Neuronal stem cell (in vitro differentiated cells): Measurements from ENCODE around the gene KRT16.
A peak's percentile ranks its signal among the peaks of the same experiment; 100 is the strongest.

Experiments
- DNase-seq: peaks from one replicate; pipeline ENCODE4 v3.0.0-alpha.2; 2013; ENCODE audit warnings: low spot score
- H2AFZ ChIP-seq: one replicate; pipeline ENCODE4 v1.6.1; 2013; ENCODE audit warnings: mild to moderate bottlenecking, low read length, inconsistent platforms
- H2AK5ac ChIP-seq: 2 replicates; pipeline ENCODE4 v1.6.1; 2013; ENCODE audit warnings: low read depth, mild to moderate bottlenecking, inconsistent platforms, low read length, moderate library complexity, mixed read lengths
- H2BK120ac ChIP-seq: 2 replicates; pipeline ENCODE4 v1.6.1; 2013; ENCODE audit warnings: low read depth, mild to moderate bottlenecking, inconsistent platforms, low read length, moderate library complexity, mixed read lengths
- H2BK12ac ChIP-seq: one replicate; pipeline ENCODE4 v1.6.1; 2013; ENCODE audit warnings: low read length, inconsistent platforms
- H2BK15ac ChIP-seq: 2 replicates; pipeline ENCODE4 v1.6.1; 2013; ENCODE audit warnings: mild to moderate bottlenecking, low read length, inconsistent platforms, mixed read lengths
- H2BK5ac ChIP-seq: one replicate; pipeline ENCODE4 v1.6.1; 2013; ENCODE audit warnings: inconsistent platforms, mild to moderate bottlenecking, low read length, moderate library complexity
- H3K14ac ChIP-seq: one replicate; pipeline ENCODE4 v1.6.1; 2013; ENCODE audit warnings: low read length, inconsistent platforms
- H3K18ac ChIP-seq: 2 replicates; pipeline ENCODE4 v1.6.1; 2013; ENCODE audit warnings: low read length, inconsistent platforms
- H3K23ac ChIP-seq: 2 replicates; pipeline ENCODE4 v1.6.1; 2013; ENCODE audit warnings: low read depth, mild to moderate bottlenecking, mixed read lengths, low read length, inconsistent platforms; ENCODE audit not compliant: poor library complexity
- H3K27ac ChIP-seq: replicated peaks from 3 replicates; pipeline ENCODE4 v1.5.1; 2013; ENCODE audit warnings: low read length, inconsistent platforms
- H3K27me3 ChIP-seq, 3 experiments: 2 replicates each; pipeline ENCODE4 v1.6.1; 2013; ENCODE audit warnings: low read length in 3 of 3, mild to moderate bottlenecking in 2 of 3, inconsistent platforms in 1 of 3, low read depth in 1 of 3, mixed read lengths in 1 of 3, moderate library complexity in 1 of 3; ENCODE audit not compliant: control insufficient read depth in 3 of 3, insufficient read depth in 3 of 3
- H3K36me3 ChIP-seq, 2 donors: replicated peaks in 1 of 2; 2 replicates each; pipeline ENCODE4 v1.6.1; 2013; ENCODE audit warnings: low read length in 2 of 2; ENCODE audit not compliant: control insufficient read depth in 2 of 2, insufficient read depth in 2 of 2
- H3K4ac ChIP-seq: 2 replicates; pipeline ENCODE4 v1.6.1; 2013; ENCODE audit warnings: inconsistent platforms, mild to moderate bottlenecking, low read length, moderate library complexity
- H3K4me1 ChIP-seq, 2 donors: 1 replicate in 1 of 2; 2 replicates in 1 of 2; pipeline ENCODE4 v1.6.1; 2013; ENCODE audit warnings: low read length in 2 of 2, low read depth in 1 of 2; ENCODE audit not compliant: control insufficient read depth in 2 of 2, insufficient read depth in 1 of 2
- H3K4me2 ChIP-seq: one replicate; pipeline ENCODE4 v1.6.1; 2013; ENCODE audit warnings: mild to moderate bottlenecking, low read length, inconsistent platforms; ENCODE audit not compliant: insufficient read depth, poor library complexity, severe bottlenecking
- H3K4me3 ChIP-seq, 2 donors: 2 replicates each; pipeline ENCODE4 v1.5.1; 2013; ENCODE audit warnings: low read length in 2 of 2, mild to moderate bottlenecking in 2 of 2, inconsistent platforms in 1 of 2, moderate library complexity in 1 of 2
- H3K79me1 ChIP-seq: one replicate; pipeline ENCODE4 v1.6.1; 2013; ENCODE audit warnings: low read depth, mild to moderate bottlenecking, inconsistent platforms, low read length, moderate library complexity
- H3K9ac ChIP-seq: one replicate; pipeline ENCODE4 v1.6.1; 2013; ENCODE audit warnings: mild to moderate bottlenecking, low read depth, low read length, inconsistent platforms; ENCODE audit not compliant: poor library complexity
- H3K9me3 ChIP-seq, 2 donors: replicated peaks in 1 of 2; 2 replicates each; pipeline versions ENCODE3 to v1.6.1; 2013; ENCODE audit warnings: low read length in 2 of 2, mild to moderate bottlenecking in 2 of 2, inconsistent platforms in 1 of 2, low read depth in 1 of 2, mixed read lengths in 1 of 2, moderate library complexity in 1 of 2; ENCODE audit not compliant: control insufficient read depth in 2 of 2, insufficient read depth in 1 of 2
- H4K8ac ChIP-seq: one replicate; pipeline ENCODE4 v1.6.1; 2013; ENCODE audit warnings: low read depth, mild to moderate bottlenecking, inconsistent platforms, low read length, moderate library complexity
- H4K91ac ChIP-seq: one replicate; pipeline ENCODE4 v1.6.1; 2013; ENCODE audit warnings: low read length, low read depth, mild to moderate bottlenecking, inconsistent platforms; ENCODE audit not compliant: poor library complexity
- WGBS, 2 donors: extraction: QIAGEN DNeasy Blood & Tissue Kit; methylation state at CpG; one replicate each; pipeline ENCODE4 v1.1.7; 2013; ENCODE audit warnings: missing lambda C conversion rate in 2 of 2, mixed read lengths in 1 of 2; ENCODE audit not compliant: insufficient read length in 2 of 2, insufficient replicate concordance in 1 of 2; ENCODE audit errors: extremely low coverage in 2 of 2; 5-methylcytosine and 5-hydroxymethylcytosine counted together

The KRT16 gene

GRCh38 chr17:41639492-41640473 is 27.2 kb upstream of the KRT16 start:
- no peak overlapping the region for H4K8ac ChIP-seq
- WGBS, 2 donors, result no CpG with 5 or more reads among the region's 7 CpGs
- H3K23ac ChIP-seq, result peak overlapping the region; percentile 44
- H2AFZ ChIP-seq, result no peak overlapping the region
- no peaks in the 10 kb centered on the region for H3K9me3 ChIP-seq
- no peaks in the 10 kb centered on the region for H3K36me3 ChIP-seq
- peak overlapping the region; percentile 61 for H3K18ac ChIP-seq
- H2AK5ac ChIP-seq, result peak overlapping the region; percentile 83
- no peak overlapping the region for H3K27ac ChIP-seq
- peak overlapping the region; percentile 45 for H3K9ac ChIP-seq
- H2BK120ac ChIP-seq, result no peak overlapping the region
- DNase-seq, result no peak
- H3K14ac ChIP-seq, result peak overlapping the region; percentile 76
- peak overlapping the region; percentile 86 for H2BK12ac ChIP-seq
- H4K91ac ChIP-seq, result no peak overlapping the region
- H2BK15ac ChIP-seq, result peak overlapping the region; percentile 96
- peaks cover 0 to 2% of the 10 kb centered on the region in 2 donors for H3K4me1 ChIP-seq
- no peaks in the 10 kb centered on the region for H3K79me1 ChIP-seq
- no peak overlapping the region for H3K4me2 ChIP-seq
- H3K4me3 ChIP-seq, result no peak overlapping the region
- peak overlapping the region; percentile 79 for H2BK5ac ChIP-seq
- H3K4ac ChIP-seq, result no peak overlapping the region
- peaks cover 0 to 3% (median 2%) of the 10 kb centered on the region in 3 experiments for H3K27me3 ChIP-seq

GRCh38 chr17:41638941-41639340 is 26.4 kb upstream of the KRT16 start:
- H3K27ac ChIP-seq, result no peak overlapping the region
- H3K14ac ChIP-seq, result peak overlapping the region; percentile 76
- no peak overlapping the region for H2BK120ac ChIP-seq
- peak overlapping the region; percentile 96 for H2BK15ac ChIP-seq
- H2AK5ac ChIP-seq, result peak overlapping the region; percentile 83
- no peak overlapping the region for H3K4me2 ChIP-seq
- H3K4me1 ChIP-seq, result peaks cover 0 to 2% of the 10 kb centered on the region in 2 donors
- no peak overlapping the region for H3K4ac ChIP-seq
- peak overlapping the region; percentile 57 for H3K18ac ChIP-seq
- H2BK5ac ChIP-seq, result peak overlapping the region; percentile 79
- H4K91ac ChIP-seq, result no peak overlapping the region
- no peaks in the 10 kb centered on the region for H3K36me3 ChIP-seq
- WGBS, 2 donors, result no CpG with 5 or more reads among the region's 6 CpGs
- no peak for DNase-seq
- no peak overlapping the region for H3K23ac ChIP-seq
- peak overlapping the region; percentile 17 for H4K8ac ChIP-seq
- no peaks in the 10 kb centered on the region for H3K9me3 ChIP-seq
- H3K27me3 ChIP-seq, result peaks cover 0 to 3% (median 2%) of the 10 kb centered on the region in 3 experiments
- no peak overlapping the region for H3K9ac ChIP-seq
- no peaks in the 10 kb centered on the region for H3K79me1 ChIP-seq
- no peak overlapping the region for H2AFZ ChIP-seq
- H3K4me3 ChIP-seq, result no peak overlapping the region
- no peak overlapping the region for H2BK12ac ChIP-seq

GRCh38 chr17:41638194-41638593 is 25.6 kb upstream of the KRT16 start:
- H3K14ac ChIP-seq, result no peak overlapping the region
- no peak overlapping the region for H2BK15ac ChIP-seq
- H3K18ac ChIP-seq, result no peak overlapping the region
- H3K27me3 ChIP-seq, result peaks cover 0 to 4% (median 3%) of the 10 kb centered on the region in 3 experiments
- H3K4me1 ChIP-seq, result peaks cover 0 to 5% of the 10 kb centered on the region in 2 donors
- no peak overlapping the region for H4K8ac ChIP-seq
- H3K23ac ChIP-seq, result no peak overlapping the region
- H2AK5ac ChIP-seq, result no peak overlapping the region
- no peak overlapping the region for H3K4me3 ChIP-seq
- H3K9me3 ChIP-seq, result peaks cover 0 to 3% of the 10 kb centered on the region in 2 donors
- H2BK12ac ChIP-seq, result no peak overlapping the region
- DNase-seq, result no peak
- H3K27ac ChIP-seq, result no peak overlapping the region
- no peak overlapping the region for H3K4me2 ChIP-seq
- H2AFZ ChIP-seq, result no peak overlapping the region
- WGBS, 2 donors, result no CpG with 5 or more reads among the region's 5 CpGs
- H3K4ac ChIP-seq, result no peak overlapping the region
- no peak overlapping the region for H3K9ac ChIP-seq
- H3K79me1 ChIP-seq, result peaks cover 2% of the 10 kb centered on the region
- H3K36me3 ChIP-seq, result no peaks in the 10 kb centered on the region
- H4K91ac ChIP-seq, result no peak overlapping the region
- H2BK5ac ChIP-seq, result no peak overlapping the region
- no peak overlapping the region for H2BK120ac ChIP-seq

GRCh38 chr17:41636652-41637051 is 24.1 kb upstream of the KRT16 start:
- peaks cover 0 to 7% (median 3%) of the 10 kb centered on the region in 3 experiments for H3K27me3 ChIP-seq
- no peak for DNase-seq
- no peak overlapping the region for H4K8ac ChIP-seq
- peaks cover 9% of the 10 kb centered on the region for H3K79me1 ChIP-seq
- no peak overlapping the region for H2AFZ ChIP-seq
- no peak overlapping the region for H2BK5ac ChIP-seq
- H3K9ac ChIP-seq, result no peak overlapping the region
- no peak overlapping the region for H2BK15ac ChIP-seq
- no peak overlapping the region for H3K14ac ChIP-seq
- no peak overlapping the region for H4K91ac ChIP-seq
- peaks cover 0 to 9% of the 10 kb centered on the region in 2 donors for H3K9me3 ChIP-seq
- H2BK120ac ChIP-seq, result no peak overlapping the region
- H3K36me3 ChIP-seq, result peaks cover 0 to 5% of the 10 kb centered on the region in 2 donors
- H2BK12ac ChIP-seq, result no peak overlapping the region
- no peak overlapping the region for H3K27ac ChIP-seq
- peak overlapping the region; percentile 86 for H2AK5ac ChIP-seq
- H3K4me1 ChIP-seq, result peaks cover 0 to 9% of the 10 kb centered on the region in 2 donors
- H3K4me2 ChIP-seq, result no peak overlapping the region
- WGBS, 2 donors, result no CpG with 5 or more reads among the region's 9 CpGs
- H3K23ac ChIP-seq, result no peak overlapping the region
- H3K18ac ChIP-seq, result peak overlapping the region; percentile 48
- no peak overlapping the region for H3K4me3 ChIP-seq
- no peak overlapping the region for H3K4ac ChIP-seq
